Measurements from ENCODE around the gene ADAMTS3. TPM values are rescaled to one million over a fixed set of nuclear protein-coding genes. Genes with fewer than 3 reads are reported as not detected.
A peak's percentile ranks its signal among the peaks of the same experiment; 100 is the strongest.

Gene ADAMTS3
- total RNA-seq, 1 experiment from 2014 or later, result 7.0 TPM

- in situ Hi-C loops (cut with HindIII; ENCODE audit: low sequenced_read_pairs), result no loop called here
- DNase-seq (ENCODE audit: low spot score), result peak; percentile 9
Measured at GRCh38 chr4:72320223-72320948, 248.6 kb downstream of the ADAMTS3 start.

DNA sequence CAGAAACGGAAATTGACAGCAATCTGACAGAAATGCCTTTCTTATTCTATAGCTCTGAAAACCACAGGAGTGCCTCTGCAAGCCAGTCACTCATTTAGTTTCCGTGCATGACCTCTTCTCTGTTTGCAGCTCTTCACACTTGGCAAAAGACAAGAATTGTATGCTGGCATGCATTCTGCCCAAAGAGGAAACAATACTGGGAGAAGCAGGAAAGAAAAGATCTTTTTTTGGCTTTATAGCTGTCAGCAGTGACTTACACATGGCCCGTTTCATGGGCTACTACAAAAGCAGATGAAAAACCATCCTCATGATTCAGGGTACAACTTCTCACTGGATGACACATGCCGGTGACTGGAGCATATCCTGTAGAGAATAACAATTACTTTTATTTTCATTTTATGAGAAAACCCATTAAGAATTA is 249.4 kb downstream of the ADAMTS3 start:
- in situ Hi-C loops (cut with HindIII; ENCODE audit: low sequenced_read_pairs), result no loop called here
- peak; percentile 9 for DNase-seq (ENCODE audit: low spot score)

DNA sequence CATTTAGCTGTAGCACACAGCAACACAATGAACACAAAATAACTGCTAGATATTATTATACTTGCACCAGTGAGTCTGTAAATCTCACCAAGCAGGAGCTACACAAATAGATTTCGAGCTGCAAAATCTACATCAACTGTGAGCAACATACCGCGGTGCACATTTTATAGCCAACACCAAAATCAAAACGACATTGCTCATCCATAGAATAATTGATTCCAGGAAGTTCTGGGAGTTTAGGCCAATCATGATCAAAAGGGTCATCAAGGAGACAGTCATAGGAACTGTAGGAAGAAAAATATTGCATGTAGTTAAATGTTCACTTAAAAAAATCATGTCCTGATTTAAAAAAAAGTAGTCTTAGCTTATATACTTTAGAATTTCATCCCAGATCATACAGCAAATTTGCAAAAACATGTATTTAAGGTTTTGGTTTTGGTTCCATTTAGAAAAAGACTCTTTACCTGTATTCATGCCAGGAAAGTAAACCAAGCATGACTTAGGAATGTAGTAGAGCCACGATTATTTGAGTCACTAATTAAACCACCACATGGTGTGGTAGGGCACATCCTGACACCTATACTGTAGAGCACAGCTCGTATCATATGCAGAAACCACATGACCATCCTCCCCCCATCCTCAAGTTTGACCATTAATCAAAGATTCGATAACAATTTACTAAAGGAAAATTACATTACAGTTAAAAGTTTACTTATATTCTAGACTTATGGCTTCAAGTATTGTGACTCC is 250.4 kb downstream of the ADAMTS3 start:
- no peak for DNase-seq (ENCODE audit: low spot score)
- in situ Hi-C loops (cut with HindIII; ENCODE audit: low sequenced_read_pairs), result no loop called here

GRCh38 chr4:72314869-72315268 is 254.2 kb downstream of the ADAMTS3 start:
- in situ Hi-C loops (cut with HindIII; ENCODE audit: low sequenced_read_pairs), result no loop called here
- peak; percentile 20 for DNase-seq (ENCODE audit: low spot score)

DNA sequence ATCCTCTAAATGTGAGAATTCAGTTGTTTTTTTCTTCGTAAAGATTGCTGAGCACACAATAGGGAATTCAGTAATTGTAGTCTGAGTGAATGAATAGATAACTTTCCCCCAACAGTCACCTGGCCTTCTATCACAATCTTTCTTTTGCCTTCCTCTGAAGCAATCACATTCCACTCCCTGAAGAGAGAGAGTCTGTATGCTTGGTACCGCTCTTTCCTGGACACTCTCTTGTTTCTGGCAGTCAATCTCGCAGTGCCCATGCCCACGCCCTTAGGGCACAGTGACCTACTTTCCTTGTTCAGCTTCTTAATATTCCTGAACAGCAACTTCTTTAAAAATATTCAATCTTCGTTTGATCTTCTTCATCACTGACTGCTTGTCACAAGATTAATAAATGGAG is 255.9 kb downstream of the ADAMTS3 start:
- in situ Hi-C loops (cut with HindIII; ENCODE audit: low sequenced_read_pairs), result no loop called here
- peak; percentile 16 for DNase-seq (ENCODE audit: low spot score)

DNA sequence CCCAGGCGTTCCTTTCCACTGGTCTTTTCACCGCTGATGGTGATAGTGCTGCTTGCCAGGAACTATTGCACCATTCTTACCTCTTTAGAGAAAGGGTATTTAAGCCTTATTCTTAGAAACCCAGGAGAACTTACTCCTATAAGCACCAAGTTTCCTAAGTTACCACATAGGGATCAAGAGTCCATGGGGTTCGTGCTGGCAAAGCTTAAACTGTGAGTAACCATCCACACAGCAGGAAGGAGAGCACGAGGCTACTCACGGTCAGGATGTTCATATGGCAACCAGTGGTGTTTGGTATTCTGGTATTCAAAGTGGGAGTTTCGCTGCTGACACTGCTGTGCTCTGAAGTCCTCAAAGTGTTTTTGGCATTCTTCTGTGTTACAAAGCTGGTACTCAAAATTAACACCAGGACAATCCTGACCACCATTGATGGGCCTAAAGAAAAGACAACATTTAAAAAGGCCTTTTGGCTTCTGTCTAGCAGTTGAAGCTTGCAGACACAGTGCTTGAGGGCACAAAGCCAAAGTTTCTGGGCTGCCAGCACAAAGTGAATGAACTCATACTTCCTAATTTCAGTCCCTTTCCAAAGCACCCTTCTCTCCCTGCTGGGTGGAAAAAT is 256.9 kb downstream of the ADAMTS3 start:
- DNase-seq (ENCODE audit: low spot score), result peak; percentile 55
- in situ Hi-C loops (cut with HindIII; ENCODE audit: low sequenced_read_pairs), result no loop called here

DNA sequence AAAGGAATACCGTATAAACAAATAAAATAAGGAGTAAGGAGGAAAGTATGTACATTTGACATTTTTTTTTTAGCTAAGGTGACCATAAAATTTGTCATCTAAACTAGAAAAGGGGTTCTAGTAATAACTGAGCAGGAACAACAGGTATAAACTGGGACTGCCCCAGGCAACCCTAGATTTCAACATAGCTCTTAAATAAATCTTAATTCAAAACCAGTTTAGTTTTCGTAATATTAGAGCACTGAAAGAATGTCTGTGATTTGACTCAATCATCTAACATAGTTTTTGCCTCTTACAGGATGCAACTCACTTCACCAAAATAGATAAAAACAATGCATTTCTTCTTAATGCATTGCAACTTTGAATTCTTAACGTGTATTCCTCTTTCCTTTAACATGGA is 257.7 kb downstream of the ADAMTS3 start:
- no peak for DNase-seq (ENCODE audit: low spot score)

GRCh38 chr4:72305620-72306019 is 263.4 kb downstream of the ADAMTS3 start:
- in situ Hi-C loops (cut with HindIII; ENCODE audit: low sequenced_read_pairs), result no loop called here

More for the DNA sequence above, 257.7 kb downstream of the ADAMTS3 start:
- in situ Hi-C loops (cut with HindIII; ENCODE audit: low sequenced_read_pairs), result no loop called here

DNA sequence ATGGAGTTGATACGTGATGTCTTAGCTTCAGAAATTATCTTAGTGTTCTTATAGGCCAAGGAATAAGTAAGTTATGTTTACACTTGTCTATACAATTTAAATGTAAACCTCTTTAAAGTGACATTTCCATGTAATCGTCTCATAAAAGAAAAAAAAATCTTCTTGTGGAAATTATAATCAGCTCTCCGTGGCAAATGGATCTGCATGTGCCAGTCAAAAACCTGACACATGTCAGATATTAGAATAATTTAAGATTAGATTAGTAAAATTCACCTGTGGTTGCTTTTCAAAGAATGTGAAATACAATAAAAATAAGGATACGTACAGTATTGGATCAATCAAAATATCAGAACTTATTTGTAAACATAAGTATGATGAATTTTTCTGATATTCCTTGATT is 263.9 kb downstream of the ADAMTS3 start:
- DNase-seq (ENCODE audit: low spot score), result no peak
- in situ Hi-C loops (cut with HindIII; ENCODE audit: low sequenced_read_pairs), result no loop called here

More at GRCh38 chr4:72305620-72306019, 263.4 kb downstream of the ADAMTS3 start:
- DNase-seq (ENCODE audit: low spot score), result no peak

- DNase-seq (ENCODE audit: low spot score), result peak; percentile 48
- in situ Hi-C loops (cut with HindIII; ENCODE audit: low sequenced_read_pairs), result no loop called here
Measured at GRCh38 chr4:72302981-72303704, 265.9 kb downstream of the ADAMTS3 start.

DNA sequence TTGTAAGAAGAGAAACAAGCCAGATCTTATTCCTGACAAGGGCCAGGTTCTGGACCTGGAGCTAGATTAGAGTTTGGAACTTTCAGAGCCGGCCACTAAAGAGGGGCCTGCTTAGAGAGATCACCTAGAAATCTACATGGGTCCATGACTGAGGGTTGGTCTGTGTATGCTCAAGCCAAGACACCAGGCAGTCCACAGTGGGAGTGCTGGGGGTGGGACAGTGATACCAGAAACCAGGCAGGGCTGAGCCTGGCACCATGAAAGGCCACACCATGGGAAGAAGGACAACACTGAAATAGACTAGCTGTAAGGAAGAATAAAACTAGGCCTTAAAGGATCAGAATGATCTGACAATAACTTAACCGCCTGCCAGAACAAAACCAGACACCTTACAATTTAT is 267.3 kb downstream of the ADAMTS3 start:
- DNase-seq (ENCODE audit: low spot score), result no peak
- in situ Hi-C loops (cut with HindIII; ENCODE audit: low sequenced_read_pairs), result no loop called here

DNA sequence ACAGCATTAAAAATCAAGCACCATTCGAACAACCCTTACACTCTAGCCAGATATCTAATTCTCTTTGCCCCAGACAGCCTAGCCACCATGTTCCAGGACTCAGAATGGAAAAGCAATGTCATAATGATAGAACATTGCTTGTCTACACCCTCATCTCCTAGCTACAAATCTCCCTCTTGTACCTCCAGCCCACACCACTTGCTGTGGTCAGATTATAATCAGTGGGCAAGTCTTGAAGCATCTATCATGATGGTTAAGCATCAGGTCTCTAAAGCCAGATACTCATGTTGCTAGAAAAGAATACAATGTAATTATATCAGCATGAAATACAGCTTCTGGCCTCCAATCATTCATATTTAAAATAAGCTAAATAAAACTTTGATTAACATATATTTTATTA is 268.9 kb downstream of the ADAMTS3 start:
- no peak for DNase-seq (ENCODE audit: low spot score)
- in situ Hi-C loops (cut with HindIII; ENCODE audit: low sequenced_read_pairs), result no loop called here

DNA sequence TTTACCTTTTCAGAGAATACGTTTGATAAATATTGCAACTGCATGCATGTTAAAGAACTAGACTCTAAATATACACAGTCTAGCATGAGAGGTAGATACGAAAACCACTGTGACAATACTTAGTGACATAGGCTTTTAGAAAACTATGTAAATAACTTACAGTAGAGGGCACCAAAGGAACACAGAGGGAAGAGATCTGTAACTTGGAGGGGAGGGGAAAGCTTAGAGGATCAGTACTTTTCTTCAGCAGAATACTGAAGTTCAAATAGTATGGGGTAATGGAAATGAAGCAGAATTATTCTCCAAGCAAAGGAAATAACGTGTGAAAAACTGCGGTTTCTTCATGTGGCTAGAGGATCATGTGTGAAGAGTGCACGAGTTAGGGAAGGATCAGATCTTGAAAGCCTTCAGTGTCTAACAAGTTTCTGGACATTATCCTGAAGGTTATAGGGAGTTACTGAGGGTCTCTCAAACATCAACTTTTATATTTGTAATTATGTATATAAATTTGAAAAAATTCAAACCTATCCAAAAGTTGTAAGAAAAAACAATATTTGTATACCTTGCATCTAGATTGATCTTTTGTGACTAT is 273.0 kb downstream of the ADAMTS3 start:
- DNase-seq (ENCODE audit: low spot score), result peak; percentile 42
- in situ Hi-C loops (cut with HindIII; ENCODE audit: low sequenced_read_pairs), result no loop called here

DNA sequence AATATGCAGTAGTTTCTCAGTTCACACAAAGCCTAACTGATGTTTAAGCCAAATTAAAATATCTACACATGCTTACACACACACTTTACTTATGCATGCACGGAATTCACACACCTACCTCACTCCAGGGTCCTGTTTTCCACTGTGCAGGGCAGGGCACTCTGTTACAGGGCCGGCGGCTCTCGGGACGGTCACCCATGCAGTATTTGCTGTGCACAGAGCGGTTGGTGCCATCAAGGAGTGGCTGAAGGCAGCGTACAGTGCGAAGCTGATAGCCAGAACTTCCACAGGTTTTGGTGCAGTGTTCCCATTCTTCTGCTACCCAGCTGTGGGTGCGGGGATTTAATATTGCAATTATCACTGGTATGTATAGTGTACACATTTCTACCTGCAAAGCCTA is 278.3 kb downstream of the ADAMTS3 start:
- in situ Hi-C loops (cut with HindIII; ENCODE audit: low sequenced_read_pairs), result no loop called here
- no peak for DNase-seq (ENCODE audit: low spot score)

- DNase-seq (ENCODE audit: low spot score), result no peak
- in situ Hi-C loops (cut with HindIII; ENCODE audit: low sequenced_read_pairs), result no loop called here
Measured at GRCh38 chr4:72286910-72287309, 282.1 kb downstream of the ADAMTS3 start.

GRCh38 chr4:72286185-72286584 is 282.8 kb downstream of the ADAMTS3 start:
- no peak for DNase-seq (ENCODE audit: low spot score)
- in situ Hi-C loops (cut with HindIII; ENCODE audit: low sequenced_read_pairs), result no loop called here

GRCh38 chr4:72283357-72283756 is 285.7 kb downstream of the ADAMTS3 start:
- DNase-seq (ENCODE audit: low spot score), result no peak
- in situ Hi-C loops (cut with HindIII; ENCODE audit: low sequenced_read_pairs), result no loop called here

GRCh38 chr4:72280252-72280651 is 288.8 kb downstream of the ADAMTS3 start:
- DNase-seq (ENCODE audit: low spot score), result no peak
- in situ Hi-C loops (cut with HindIII; ENCODE audit: low sequenced_read_pairs), result no loop called here

GRCh38 chr4:72275381-72275780 is 293.6 kb downstream of the ADAMTS3 start:
- in situ Hi-C loops (cut with HindIII; ENCODE audit: low sequenced_read_pairs), result no loop called here
- DNase-seq (ENCODE audit: low spot score), result no peak
